DOHH2 (cell line): ENCODE measurements around the gene EML1.

ENCODE experiments used
- H3F3A ChIP-seq: fragments of 200-600 bp; sonication (generic), shearing (Covaris generic); 2 replicates; pipeline ENCODE4 v1.6.0; 2016; ENCODE audit warnings: antibody characterized with exemption, mild to moderate bottlenecking; ENCODE audit not compliant: control insufficient read depth, insufficient read depth
- H3K27ac ChIP-seq: fragments of 200-600 bp; sonication (generic); 2 replicates; pipeline ENCODE4 v1.5.1; 2014; ENCODE audit warnings: low read depth, mild to moderate bottlenecking, low read length, moderate library complexity
- H3K27me3 ChIP-seq: fragments of 200-600 bp; sonication (generic); 2 replicates; pipeline ENCODE4 v1.6.1; 2014; ENCODE audit warnings: mild to moderate bottlenecking, low read length, mixed read lengths; ENCODE audit not compliant: control insufficient read depth
- H3K36me3 ChIP-seq: fragments of 200-600 bp; sonication (generic); 2 replicates; pipeline ENCODE4 v1.6.1; 2014; ENCODE audit warnings: mild to moderate bottlenecking, low read length, moderate library complexity, mixed read lengths; ENCODE audit not compliant: control insufficient read depth
- H3K4me1 ChIP-seq: fragments of 200-600 bp; sonication (generic); 2 replicates; pipeline ENCODE4 v1.6.1; 2014; ENCODE audit warnings: mild to moderate bottlenecking, low read length, mixed read lengths; ENCODE audit not compliant: control insufficient read depth
- H3K4me2 ChIP-seq: fragments of 200-600 bp; sonication (generic); 2 replicates; pipeline ENCODE4 v1.6.0; 2014; ENCODE audit warnings: mild to moderate bottlenecking, low read length, moderate library complexity
- H3K4me3 ChIP-seq: fragments of 200-600 bp; sonication (generic); 2 replicates; pipeline ENCODE4 v1.5.1; 2014; ENCODE audit warnings: mild to moderate bottlenecking, low read length, mixed read lengths
- H3K79me2 ChIP-seq: fragments of 200-600 bp; sonication (generic); 2 replicates; pipeline ENCODE4 v1.6.1; 2014; ENCODE audit warnings: mild to moderate bottlenecking, low read length, mixed read lengths; ENCODE audit not compliant: control insufficient read depth
- H3K9me2 ChIP-seq: fragments of 200-600 bp; sonication (generic); replicated peaks from 2 replicates; pipeline ENCODE4 v1.6.1; 2014; ENCODE audit warnings: mild to moderate bottlenecking, low read length, mixed read lengths; ENCODE audit not compliant: control insufficient read depth
- H3K9me3 ChIP-seq: fragments of 200-600 bp; sonication (generic); 2 replicates; pipeline ENCODE4 v1.6.1; 2014; ENCODE audit warnings: antibody characterized with exemption, low read length, mixed read lengths; ENCODE audit not compliant: control insufficient read depth, insufficient read depth
- H4K20me1 ChIP-seq: fragments of 200-600 bp; sonication (generic); 2 replicates; pipeline ENCODE4 v1.6.0; 2014; ENCODE audit warnings: low read depth, mild to moderate bottlenecking, antibody characterized with exemption, low read length, moderate library complexity; ENCODE audit not compliant: control insufficient read depth, insufficient read depth
- EZH2phosphoT487 ChIP-seq: fragments of 200-600 bp; sonication (generic); IDR thresholded peaks from 2 replicates; pipeline ENCODE4 v1.6.1; 2017; ENCODE audit warnings: borderline replicate concordance, mild to moderate bottlenecking, antibody characterized with exemption, low read length, moderate library complexity, mixed read lengths
- TF ChIP-seq, protein P1 (sequence below): fragments of 200-600 bp; sonication (generic); IDR thresholded peaks from one replicate; pipeline ENCODE4 v1.5.1; 2014; ENCODE audit warnings: antibody characterized with exemption, mild to moderate bottlenecking, low read depth, low read length; ENCODE audit not compliant: poor library complexity, severe bottlenecking

EML1 gene

GRCh38 chr14:99748529-99748928 is 44.7 kb upstream of the EML1 start:
- no peak for TF ChIP-seq EZH2phosphoT487
- TF ChIP-seq, protein P1, sequence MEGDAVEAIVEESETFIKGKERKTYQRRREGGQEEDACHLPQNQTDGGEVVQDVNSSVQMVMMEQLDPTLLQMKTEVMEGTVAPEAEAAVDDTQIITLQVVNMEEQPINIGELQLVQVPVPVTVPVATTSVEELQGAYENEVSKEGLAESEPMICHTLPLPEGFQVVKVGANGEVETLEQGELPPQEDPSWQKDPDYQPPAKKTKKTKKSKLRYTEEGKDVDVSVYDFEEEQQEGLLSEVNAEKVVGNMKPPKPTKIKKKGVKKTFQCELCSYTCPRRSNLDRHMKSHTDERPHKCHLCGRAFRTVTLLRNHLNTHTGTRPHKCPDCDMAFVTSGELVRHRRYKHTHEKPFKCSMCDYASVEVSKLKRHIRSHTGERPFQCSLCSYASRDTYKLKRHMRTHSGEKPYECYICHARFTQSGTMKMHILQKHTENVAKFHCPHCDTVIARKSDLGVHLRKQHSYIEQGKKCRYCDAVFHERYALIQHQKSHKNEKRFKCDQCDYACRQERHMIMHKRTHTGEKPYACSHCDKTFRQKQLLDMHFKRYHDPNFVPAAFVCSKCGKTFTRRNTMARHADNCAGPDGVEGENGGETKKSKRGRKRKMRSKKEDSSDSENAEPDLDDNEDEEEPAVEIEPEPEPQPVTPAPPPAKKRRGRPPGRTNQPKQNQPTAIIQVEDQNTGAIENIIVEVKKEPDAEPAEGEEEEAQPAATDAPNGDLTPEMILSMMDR = no peak
- H3K27ac ChIP-seq = no peak overlapping the region
- H3K27me3 ChIP-seq = peaks cover 38% of the 10 kb centered on the region
- H3F3A ChIP-seq = no peaks in the 10 kb centered on the region
- H3K4me3 ChIP-seq = no peak overlapping the region
- no peak overlapping the region for H3K4me2 ChIP-seq
- H3K4me1 ChIP-seq = peaks cover 6% of the 10 kb centered on the region
- no peaks in the 10 kb centered on the region for H3K9me3 ChIP-seq
- no peaks in the 10 kb centered on the region for H3K9me2 ChIP-seq
- H3K79me2 ChIP-seq = no peaks in the 10 kb centered on the region
- no peaks in the 10 kb centered on the region for H4K20me1 ChIP-seq
- H3K36me3 ChIP-seq = no peaks in the 10 kb centered on the region

DNA sequence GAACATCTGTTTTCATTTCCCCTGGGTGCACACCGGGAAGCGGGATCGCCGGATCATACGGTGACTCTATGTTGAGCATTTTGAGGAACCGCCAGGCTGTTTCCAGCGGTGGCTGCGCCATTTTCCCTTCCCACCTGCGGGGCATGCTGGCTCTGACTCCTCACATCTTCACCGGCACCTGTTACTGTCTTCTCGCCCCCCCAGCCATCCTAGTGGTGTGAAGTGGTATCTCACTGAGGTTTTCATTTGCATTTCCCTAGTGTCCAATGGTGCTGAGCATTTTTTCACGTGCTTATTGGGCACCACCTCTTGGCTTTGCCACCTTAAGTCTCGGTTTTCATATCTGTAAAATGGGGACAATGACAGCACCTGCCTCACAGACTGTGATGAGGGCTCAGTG is 44.1 kb upstream of the EML1 start:
- Histone ChIP-seq H3K36me3 (no peaks in the 10 kb centered on the region), H3K4me1 (peaks cover 6% of the 10 kb centered on the region), H3K9me2 (no peaks in the 10 kb centered on the region), H3K9me3 (no peaks in the 10 kb centered on the region), H3K4me2 (no peak overlapping the region), H4K20me1 (no peaks in the 10 kb centered on the region), H3K27me3 (peaks cover 43% of the 10 kb centered on the region), H3K4me3 (no peak overlapping the region), H3F3A (no peaks in the 10 kb centered on the region), H3K79me2 (no peaks in the 10 kb centered on the region), H3K27ac (no peak overlapping the region)
- TF ChIP-seq, protein P1 = peak; percentile 29
- TF ChIP-seq EZH2phosphoT487 = no peak

- no peak for TF ChIP-seq EZH2phosphoT487
- TF ChIP-seq, protein P1 = no peak
- Histone ChIP-seq H4K20me1 (no peaks in the 10 kb centered on the region), H3K4me1 (no peaks in the 10 kb centered on the region), H3K9me3 (no peaks in the 10 kb centered on the region), H3K36me3 (no peaks in the 10 kb centered on the region), H3K27ac (no peak overlapping the region), H3K4me2 (no peak overlapping the region), H3K79me2 (no peaks in the 10 kb centered on the region), H3K4me3 (no peak overlapping the region), H3K27me3 (peaks cover 42% of the 10 kb centered on the region), H3K9me2 (no peaks in the 10 kb centered on the region), H3F3A (no peaks in the 10 kb centered on the region)
These were observed 43.2 kb upstream of the EML1 start for GRCh38 chr14:99749763-99750715.
